ENCODE measurements around the gene ZBTB21. TPM values are rescaled to one million over a fixed set of nuclear protein-coding genes. Genes with fewer than 3 reads are reported as not detected.

Gene ZBTB21
- total RNA-seq, 4 donors from 2014 or later: 5.9 to 15.1 (median 9.2) TPM

GRCh38 chr21:41943851-41944250, 66.3 kb downstream of the ZBTB21 start:
- no peak for TF ChIP-seq CTCF (IDR thresholded peaks at IDR 0.05)
- TF ChIP-seq POLR2AphosphoS5 (IDR thresholded peaks at IDR 0.05): no peak
- TF ChIP-seq EP300 (IDR thresholded peaks at IDR 0.05): no peak
- TF ChIP-seq POLR2A (IDR thresholded peaks at IDR 0.05; ENCODE audit: low read depth): no peak

GRCh38 chr21:41942457-41942856, 67.7 kb downstream of the ZBTB21 start:
- peaks cover 5 to 30% (median 13%) of the 10 kb centered on the region in 4 donors for H3K36me3 ChIP-seq
- H3K9me3 ChIP-seq: no peaks in the 10 kb centered on the region
- DNase-seq (ENCODE audit: extremely low spot score): no peak
- no peaks in the 10 kb centered on the region for H3K27me3 ChIP-seq
- intact Hi-C loops (cut with DNase I): no loop called here
- H3K4me1 ChIP-seq: peaks cover 0 to 10% (median 2%) of the 10 kb centered on the region in 4 donors
- TF ChIP-seq EP300 (IDR thresholded peaks at IDR 0.05): no peak
- no peak for TF ChIP-seq CTCF (IDR thresholded peaks at IDR 0.05)
- TF ChIP-seq POLR2AphosphoS5 (IDR thresholded peaks at IDR 0.05): no peak
- TF ChIP-seq POLR2A (IDR thresholded peaks at IDR 0.05; ENCODE audit: low read depth): no peak
- 86% methylated on average over 9 of the region's 9 CpGs for WGBS
- no peak overlapping the region for H3K4me3 ChIP-seq
- H3K27ac ChIP-seq (replicated peaks in 1 of 4): no peak overlapping the region

More at GRCh38 chr21:41943851-41944250, 66.3 kb downstream of the ZBTB21 start:
- Histone ChIP-seq H3K27me3 (no peaks in the 10 kb centered on the region), H3K9me3 (no peaks in the 10 kb centered on the region), H3K27ac (replicated peaks in 1 of 4) (no peak overlapping the region), H3K4me3 (no peak overlapping the region), H3K4me1 (peaks cover 10 to 23% (median 15%) of the 10 kb centered on the region in 4 donors), H3K36me3 (peaks cover 4 to 28% (median 12%) of the 10 kb centered on the region in 4 donors)
- intact Hi-C loops (cut with DNase I): no loop called here
- WGBS: 93% methylated on average over 10 of the region's 10 CpGs
- DNase-seq (ENCODE audit: extremely low spot score): no peak

- 91% methylated on average over 12 of the region's 12 CpGs for WGBS
- no peak for DNase-seq (ENCODE audit: extremely low spot score)
- no peaks in the 10 kb centered on the region for H3K9me3 ChIP-seq
- no peak overlapping the region for H3K27ac ChIP-seq (replicated peaks in 1 of 4)
- no peaks in the 10 kb centered on the region for H3K27me3 ChIP-seq
- peaks cover 0 to 5% (median 0%) of the 10 kb centered on the region in 4 donors for H3K4me1 ChIP-seq
- H3K4me3 ChIP-seq: no peak overlapping the region
- intact Hi-C loops (cut with DNase I): no loop called here
- H3K36me3 ChIP-seq: peaks cover 5 to 30% (median 13%) of the 10 kb centered on the region in 4 donors
- TF ChIP-seq POLR2A (IDR thresholded peaks at IDR 0.05; ENCODE audit: low read depth): no peak
- TF ChIP-seq CTCF (IDR thresholded peaks at IDR 0.05): no peak
- TF ChIP-seq POLR2AphosphoS5 (IDR thresholded peaks at IDR 0.05): no peak
- no peak for TF ChIP-seq EP300 (IDR thresholded peaks at IDR 0.05)
These were observed 68.2 kb downstream of the ZBTB21 start for GRCh38 chr21:41941941-41942340.

GRCh38 chr21:41940431-41940830, 69.7 kb downstream of the ZBTB21 start:
- peaks cover 5 to 30% (median 13%) of the 10 kb centered on the region in 4 donors for H3K36me3 ChIP-seq
- peaks cover 0 to 5% (median 0%) of the 10 kb centered on the region in 4 donors for H3K4me1 ChIP-seq
- intact Hi-C loops (cut with DNase I): no loop called here
- WGBS: 91% methylated on average over 3 of the region's 3 CpGs
- H3K4me3 ChIP-seq: no peak overlapping the region
- no peaks in the 10 kb centered on the region for H3K9me3 ChIP-seq
- TF ChIP-seq CTCF (IDR thresholded peaks at IDR 0.05) (no peak), EP300 (IDR thresholded peaks at IDR 0.05) (no peak), POLR2A (IDR thresholded peaks at IDR 0.05; ENCODE audit: low read depth) (no peak), POLR2AphosphoS5 (IDR thresholded peaks at IDR 0.05) (no peak)
- H3K27me3 ChIP-seq: no peaks in the 10 kb centered on the region
- DNase-seq (ENCODE audit: extremely low spot score): no peak
- no peak overlapping the region for H3K27ac ChIP-seq (replicated peaks in 1 of 4)

- Histone ChIP-seq H3K36me3 (peaks cover 5 to 30% (median 13%) of the 10 kb centered on the region in 4 donors), H3K27me3 (no peaks in the 10 kb centered on the region), H3K4me1 (peaks cover 0 to 9% (median under 1%) of the 10 kb centered on the region in 4 donors), H3K4me3 (no peak overlapping the region), H3K27ac (replicated peaks in 1 of 4) (no peak overlapping the region), H3K9me3 (no peaks in the 10 kb centered on the region)
- WGBS: 93% methylated on average over 4 of the region's 8 CpGs
- no peak for DNase-seq (ENCODE audit: extremely low spot score)
- intact Hi-C loops (cut with DNase I): loop anchor here (10.0 kb wide), 1 partner anchor 175 kb away; no protein-coding TSS in a partner anchor
- TF ChIP-seq EP300 (IDR thresholded peaks at IDR 0.05) (no peak), POLR2A (IDR thresholded peaks at IDR 0.05; ENCODE audit: low read depth) (no peak), POLR2AphosphoS5 (IDR thresholded peaks at IDR 0.05) (no peak), CTCF (IDR thresholded peaks at IDR 0.05) (no peak)
These were observed 70.8 kb downstream of the ZBTB21 start for GRCh38 chr21:41939391-41939790.

Measured in esophagus muscularis mucosa (tissue), 4 donors.